ENCODE results near the gene ERBB4. TPM values are rescaled to one million over a fixed set of nuclear protein-coding genes. Genes with fewer than 3 reads are reported as not detected.

The ERBB4 gene
- total RNA-seq, 1 experiment from 2014 or later: not detected

DNA sequence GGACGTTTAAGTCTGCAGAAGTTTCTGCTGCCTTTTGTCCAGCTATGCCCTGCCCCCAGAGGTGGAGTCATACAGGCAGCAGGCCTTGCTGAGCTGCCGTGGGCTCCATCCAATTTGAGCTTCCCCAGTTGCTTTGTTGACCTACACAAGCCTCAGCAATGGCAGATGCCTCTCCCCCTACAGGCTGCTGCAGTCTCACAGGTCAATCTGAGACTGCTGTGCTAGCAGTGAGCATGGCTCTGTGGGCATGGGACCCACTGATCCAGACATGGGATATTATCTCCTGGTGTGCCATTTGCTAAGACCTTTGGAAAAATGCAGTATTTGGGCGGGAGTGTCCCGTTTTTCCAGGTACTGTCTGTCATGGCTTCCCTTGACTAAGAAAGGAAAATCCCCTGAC, 726.0 kb downstream of the ERBB4 start:
- ChIA-PET CTCF (interaction anchor here (0.6 kb wide), 2 partner anchors 13 to 376 kb away, joined by 3 read pairs; no protein-coding TSS in a partner anchor), POLR2A (no interaction called here)
- intact Hi-C loops (cut with micrococcal nuclease): no loop called here
- DNase-seq (ENCODE audit: unreplicated experiment): no peak
- Mint-ChIP-seq H3K27ac (ENCODE audit: low read depth, unreplicated experiment) (no peak overlapping the region), H3K36me3 (ENCODE audit: insufficient read depth, unreplicated experiment) (no peaks in the 10 kb centered on the region), H3K4me1 (ENCODE audit: insufficient read depth, unreplicated experiment) (no peaks in the 10 kb centered on the region), H3K9me3 (ENCODE audit: unreplicated experiment) (peaks cover 5% of the 10 kb centered on the region), H3K27me3 (ENCODE audit: insufficient read depth, unreplicated experiment) (peaks cover 14% of the 10 kb centered on the region), H3K4me3 (ENCODE audit: unreplicated experiment) (no peak overlapping the region)
- BruUV-seq (replicated peaks): no TSS peak
- TF ChIP-seq, protein P1, sequence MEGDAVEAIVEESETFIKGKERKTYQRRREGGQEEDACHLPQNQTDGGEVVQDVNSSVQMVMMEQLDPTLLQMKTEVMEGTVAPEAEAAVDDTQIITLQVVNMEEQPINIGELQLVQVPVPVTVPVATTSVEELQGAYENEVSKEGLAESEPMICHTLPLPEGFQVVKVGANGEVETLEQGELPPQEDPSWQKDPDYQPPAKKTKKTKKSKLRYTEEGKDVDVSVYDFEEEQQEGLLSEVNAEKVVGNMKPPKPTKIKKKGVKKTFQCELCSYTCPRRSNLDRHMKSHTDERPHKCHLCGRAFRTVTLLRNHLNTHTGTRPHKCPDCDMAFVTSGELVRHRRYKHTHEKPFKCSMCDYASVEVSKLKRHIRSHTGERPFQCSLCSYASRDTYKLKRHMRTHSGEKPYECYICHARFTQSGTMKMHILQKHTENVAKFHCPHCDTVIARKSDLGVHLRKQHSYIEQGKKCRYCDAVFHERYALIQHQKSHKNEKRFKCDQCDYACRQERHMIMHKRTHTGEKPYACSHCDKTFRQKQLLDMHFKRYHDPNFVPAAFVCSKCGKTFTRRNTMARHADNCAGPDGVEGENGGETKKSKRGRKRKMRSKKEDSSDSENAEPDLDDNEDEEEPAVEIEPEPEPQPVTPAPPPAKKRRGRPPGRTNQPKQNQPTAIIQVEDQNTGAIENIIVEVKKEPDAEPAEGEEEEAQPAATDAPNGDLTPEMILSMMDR (IDR thresholded peaks at IDR 0.05; ENCODE audit: unreplicated experiment): no peak

- peaks cover 51% of the 10 kb centered on the region for H3K27me3 Mint-ChIP-seq (ENCODE audit: insufficient read depth, unreplicated experiment)
- intact Hi-C loops (cut with micrococcal nuclease): no loop called here
Observed at GRCh38 chr2:211802666-211803065, 735.9 kb downstream of the ERBB4 start.

GRCh38 chr2:211800001-211800400, 738.6 kb downstream of the ERBB4 start:
- BruUV-seq (replicated peaks): no TSS peak
- no peaks in the 10 kb centered on the region for H3K9me3 Mint-ChIP-seq (ENCODE audit: unreplicated experiment)
- H3K4me3 Mint-ChIP-seq (ENCODE audit: unreplicated experiment): no peak overlapping the region
- no peak for DNase-seq (ENCODE audit: unreplicated experiment)
- CTCF ChIA-PET: no interaction called here
- H3K27me3 Mint-ChIP-seq (ENCODE audit: insufficient read depth, unreplicated experiment): peaks cover 54% of the 10 kb centered on the region
- POLR2A ChIA-PET: no interaction called here
- TF ChIP-seq, protein P1 (IDR thresholded peaks at IDR 0.05; ENCODE audit: unreplicated experiment): no peak
- intact Hi-C loops (cut with micrococcal nuclease): no loop called here
- H3K27ac Mint-ChIP-seq (ENCODE audit: low read depth, unreplicated experiment): no peak overlapping the region
- H3K4me1 Mint-ChIP-seq (ENCODE audit: insufficient read depth, unreplicated experiment): no peaks in the 10 kb centered on the region
- H3K36me3 Mint-ChIP-seq (ENCODE audit: insufficient read depth, unreplicated experiment): no peaks in the 10 kb centered on the region

More at GRCh38 chr2:211802666-211803065, 735.9 kb downstream of the ERBB4 start:
- ChIA-PET POLR2A (interaction anchor here (1.4 kb wide), 1 partner anchor 9 kb away, joined by 3 read pairs; no protein-coding TSS in a partner anchor), CTCF (no interaction called here)
- no TSS peak for BruUV-seq (replicated peaks)
- Mint-ChIP-seq H3K9me3 (ENCODE audit: unreplicated experiment) (no peaks in the 10 kb centered on the region), H3K27ac (ENCODE audit: low read depth, unreplicated experiment) (no peak overlapping the region), H3K4me3 (ENCODE audit: unreplicated experiment) (no peak overlapping the region), H3K4me1 (ENCODE audit: insufficient read depth, unreplicated experiment) (no peaks in the 10 kb centered on the region), H3K36me3 (ENCODE audit: insufficient read depth, unreplicated experiment) (no peaks in the 10 kb centered on the region)
- DNase-seq (ENCODE audit: unreplicated experiment): no peak
- TF ChIP-seq, protein P1 (IDR thresholded peaks at IDR 0.05; ENCODE audit: unreplicated experiment): no peak

DNA sequence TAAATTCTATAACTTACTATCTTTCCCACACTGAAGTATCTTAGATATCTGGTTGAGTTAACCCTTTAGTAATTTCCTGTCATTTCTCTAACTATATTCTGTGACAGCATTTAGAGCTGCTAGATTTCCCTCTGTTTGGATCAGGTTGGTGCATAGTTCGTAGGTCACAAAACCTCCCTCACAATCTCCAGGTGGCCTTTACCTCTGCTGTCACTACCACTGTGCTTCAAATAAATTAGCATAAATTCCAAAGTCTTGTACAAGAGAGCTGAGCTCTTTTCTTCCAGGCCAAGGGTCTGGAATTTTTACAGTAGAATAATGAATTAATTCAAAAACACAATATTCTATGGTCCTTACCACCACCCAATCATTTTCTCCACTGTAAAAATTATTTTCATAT, 739.7 kb downstream of the ERBB4 start:
- DNase-seq (ENCODE audit: unreplicated experiment): no peak
- intact Hi-C loops (cut with micrococcal nuclease): no loop called here
- H3K9me3 Mint-ChIP-seq (ENCODE audit: unreplicated experiment): no peaks in the 10 kb centered on the region
- H3K4me1 Mint-ChIP-seq (ENCODE audit: insufficient read depth, unreplicated experiment): no peaks in the 10 kb centered on the region
- ChIA-PET POLR2A (no interaction called here), CTCF (no interaction called here)
- no peak overlapping the region for H3K27ac Mint-ChIP-seq (ENCODE audit: low read depth, unreplicated experiment)
- H3K4me3 Mint-ChIP-seq (ENCODE audit: unreplicated experiment): no peak overlapping the region
- peaks cover 51% of the 10 kb centered on the region for H3K27me3 Mint-ChIP-seq (ENCODE audit: insufficient read depth, unreplicated experiment)
- H3K36me3 Mint-ChIP-seq (ENCODE audit: insufficient read depth, unreplicated experiment): no peaks in the 10 kb centered on the region
- TF ChIP-seq, protein P1 (IDR thresholded peaks at IDR 0.05; ENCODE audit: unreplicated experiment): no peak
- BruUV-seq (replicated peaks): no TSS peak
